Memory B cell (primary cell): ENCODE data around the gene SORCS2.

Source experiments
- ATAC-seq: fragments of 150-1000 bp; cut with Tn5 transposase; 2 replicates; pipeline ENCODE4 v1.10.0; 2021; ENCODE audit warnings: low read depth, mild to moderate bottlenecking, moderate library complexity
- DNase-seq, 2 donors: peaks; one replicate each; pipeline ENCODE4 v3.0.0; 2022; ENCODE audit warnings: low spot score in 2 of 2
- H3K27ac Mint-ChIP-seq: one replicate; pipeline ENCODE4 v1.8.0; 2022; ENCODE audit warnings: mild to moderate bottlenecking, moderate library complexity, mixed read lengths
- H3K27me3 Mint-ChIP-seq: one replicate; pipeline ENCODE4 v1.8.0; 2022; ENCODE audit warnings: mixed read lengths
- H3K36me3 Mint-ChIP-seq: one replicate; pipeline ENCODE4 v1.8.0; 2022; ENCODE audit warnings: mild to moderate bottlenecking, mixed read lengths
- H3K4me1 Mint-ChIP-seq: one replicate; pipeline ENCODE4 v1.8.0; 2022; ENCODE audit warnings: mixed read lengths
- H3K4me3 Mint-ChIP-seq: one replicate; pipeline ENCODE4 v1.8.0; 2022; ENCODE audit warnings: mild to moderate bottlenecking, moderate library complexity, mixed read lengths
- H3K9me3 Mint-ChIP-seq: one replicate; pipeline ENCODE4 v1.8.0; 2022; ENCODE audit warnings: mixed read lengths

The SORCS2 gene

DNA sequence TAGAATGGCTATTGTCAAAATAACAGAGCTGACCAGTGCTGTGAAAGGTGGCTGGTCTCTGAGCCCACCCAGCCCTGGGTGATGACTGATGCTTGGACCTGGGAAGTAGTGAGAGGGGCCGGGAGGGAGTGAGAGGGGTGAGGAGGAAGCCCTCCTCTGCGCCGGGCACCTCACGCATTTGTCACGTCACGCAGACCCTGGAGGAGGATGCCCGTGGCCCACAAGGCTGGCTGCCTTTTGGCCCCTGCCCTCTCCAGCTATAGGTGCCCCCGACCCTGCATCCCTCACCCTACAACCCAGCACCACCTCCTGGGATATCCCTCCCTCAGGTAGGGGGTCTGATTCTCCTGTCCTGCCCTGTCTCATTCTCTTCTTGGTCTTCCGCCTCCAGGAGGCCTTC is 539.9 kb downstream of the SORCS2 start:
- H3K4me1 Mint-ChIP-seq = no peaks in the 10 kb centered on the region
- ATAC-seq (no peak), DNase-seq (no peak)
- no peak overlapping the region for H3K27ac Mint-ChIP-seq
- H3K9me3 Mint-ChIP-seq = no peaks in the 10 kb centered on the region
- peaks cover 4% of the 10 kb centered on the region for H3K27me3 Mint-ChIP-seq
- H3K36me3 Mint-ChIP-seq = no peaks in the 10 kb centered on the region
- no peak overlapping the region for H3K4me3 Mint-ChIP-seq

DNA sequence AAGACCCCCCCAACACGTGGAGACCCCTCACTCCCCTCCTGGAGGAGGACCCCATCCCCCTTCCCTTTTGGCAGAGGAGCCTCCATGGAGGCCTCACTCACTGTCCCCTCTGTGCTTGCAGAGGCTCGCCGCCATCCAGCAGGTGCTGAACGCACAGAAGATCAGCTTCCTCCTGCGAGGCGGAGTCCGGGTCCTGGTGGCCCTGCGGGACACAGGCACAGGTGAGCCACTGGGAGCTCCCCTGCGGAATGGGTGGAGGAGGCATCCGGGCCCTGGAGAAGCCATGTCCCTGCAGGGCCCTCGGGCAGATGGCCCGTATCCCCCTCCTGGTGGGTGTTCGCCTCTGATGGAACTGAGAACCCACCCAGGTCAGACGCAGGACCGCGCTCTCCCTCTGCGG is 540.9 kb downstream of the SORCS2 start:
- ATAC-seq = no peak
- no peak for DNase-seq
- H3K27me3 Mint-ChIP-seq = peaks cover 4% of the 10 kb centered on the region
- H3K4me3 Mint-ChIP-seq = no peak overlapping the region
- H3K27ac Mint-ChIP-seq = no peak overlapping the region
- H3K9me3 Mint-ChIP-seq = no peaks in the 10 kb centered on the region
- H3K36me3 Mint-ChIP-seq = no peaks in the 10 kb centered on the region
- no peaks in the 10 kb centered on the region for H3K4me1 Mint-ChIP-seq

DNA sequence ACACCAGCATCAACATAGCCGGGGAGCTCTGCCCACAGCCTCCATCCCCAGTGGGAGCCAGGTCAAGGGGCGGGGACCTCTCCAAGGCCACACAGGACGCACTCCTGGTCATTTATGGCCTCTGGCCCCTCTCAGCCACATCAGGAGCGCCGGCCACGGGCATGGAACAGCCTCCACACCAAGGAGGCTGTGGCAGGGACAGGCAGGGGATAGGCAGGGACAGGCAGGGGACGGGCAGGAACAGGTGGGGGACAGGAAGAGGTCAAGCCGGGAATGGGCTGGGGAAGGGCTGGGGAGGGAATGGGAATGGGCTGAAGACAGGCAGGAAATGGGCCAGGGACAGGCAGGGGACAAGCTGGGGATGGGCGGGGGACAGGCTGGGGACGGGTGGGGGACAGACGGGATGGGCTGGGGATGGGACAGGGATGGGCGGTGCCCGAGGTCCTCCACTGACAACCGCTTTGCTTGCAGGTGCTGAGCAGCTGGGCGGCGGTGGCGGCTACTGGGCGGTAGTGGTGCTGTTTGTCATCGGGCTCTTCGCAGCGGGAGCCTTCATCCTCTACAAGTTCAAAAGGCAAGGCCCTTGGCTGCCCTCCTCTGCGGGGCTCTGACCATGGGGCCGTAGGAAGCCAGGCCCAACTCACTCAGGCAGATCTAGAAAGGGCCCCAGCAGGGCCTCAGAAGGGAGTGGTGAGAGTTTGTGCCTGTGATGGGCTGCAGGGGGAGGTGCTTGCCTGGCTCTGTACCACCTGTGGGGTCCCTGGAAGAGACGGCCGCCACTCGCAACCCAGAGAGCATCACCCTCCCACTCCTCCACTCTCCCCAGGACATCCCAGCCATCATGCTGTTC is 541.7 kb downstream of the SORCS2 start:
- H3K4me3 Mint-ChIP-seq = no peak overlapping the region
- DNase-seq = no peak
- no peak for ATAC-seq
- H3K27me3 Mint-ChIP-seq = peaks cover 2% of the 10 kb centered on the region
- H3K27ac Mint-ChIP-seq = no peak overlapping the region
- H3K4me1 Mint-ChIP-seq = no peaks in the 10 kb centered on the region
- no peaks in the 10 kb centered on the region for H3K36me3 Mint-ChIP-seq
- H3K9me3 Mint-ChIP-seq = no peaks in the 10 kb centered on the region

DNA sequence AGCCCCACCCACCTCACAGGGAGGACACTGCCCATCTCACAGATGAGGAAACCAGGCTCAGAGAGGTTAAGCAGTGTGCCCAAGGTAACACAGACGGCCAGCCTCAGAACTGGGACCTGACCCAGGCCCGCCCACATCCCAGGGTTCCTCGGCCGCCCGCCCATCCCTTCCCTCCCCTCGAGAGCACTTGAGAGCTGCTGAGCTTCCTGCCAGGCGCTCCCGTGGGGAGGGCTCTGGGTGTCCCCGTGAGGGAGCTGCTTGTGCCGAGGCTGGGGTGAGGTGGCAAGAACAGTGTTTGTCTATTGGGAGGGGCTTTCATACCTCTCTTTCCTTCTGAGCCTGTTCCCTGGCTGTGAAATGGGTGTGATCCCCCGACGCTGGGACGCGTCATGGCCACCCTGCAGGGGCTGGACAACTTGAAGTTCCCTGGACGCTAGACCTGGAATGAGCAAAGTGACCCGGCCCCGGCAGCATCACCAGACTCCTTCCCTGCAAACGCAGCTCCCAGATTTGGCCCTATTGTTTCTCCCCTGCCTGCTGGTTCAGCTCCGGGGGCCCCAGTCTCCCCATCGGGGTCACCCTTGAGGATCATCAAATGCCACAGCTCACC is 542.4 kb downstream of the SORCS2 start:
- no peaks in the 10 kb centered on the region for H3K4me1 Mint-ChIP-seq
- H3K36me3 Mint-ChIP-seq = no peaks in the 10 kb centered on the region
- no peak overlapping the region for H3K4me3 Mint-ChIP-seq
- no peak overlapping the region for H3K27ac Mint-ChIP-seq
- DNase-seq = no peak
- no peak for ATAC-seq
- H3K9me3 Mint-ChIP-seq = no peaks in the 10 kb centered on the region
- peaks cover 2% of the 10 kb centered on the region for H3K27me3 Mint-ChIP-seq

DNA sequence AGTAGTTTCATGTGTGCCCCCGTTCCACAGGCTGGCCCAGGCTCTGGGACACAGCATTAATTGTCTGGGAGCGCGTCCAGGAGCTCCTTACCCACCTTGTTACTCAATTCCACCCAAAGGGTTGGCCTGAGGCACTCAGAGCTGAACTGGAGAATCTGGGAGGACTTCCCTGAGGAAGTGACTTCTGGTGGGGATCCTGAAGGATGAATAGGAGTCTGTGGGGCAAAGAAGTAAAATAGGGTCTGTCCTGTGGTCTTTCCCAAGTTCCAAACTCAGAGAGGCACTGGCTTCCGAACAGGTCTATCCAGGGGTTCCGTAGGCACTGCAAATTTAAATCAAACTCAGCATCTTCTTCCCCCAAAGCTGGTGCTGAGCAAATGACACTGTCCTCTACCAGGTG is 543.1 kb downstream of the SORCS2 start:
- H3K9me3 Mint-ChIP-seq = no peaks in the 10 kb centered on the region
- H3K36me3 Mint-ChIP-seq = no peaks in the 10 kb centered on the region
- H3K4me1 Mint-ChIP-seq = no peaks in the 10 kb centered on the region
- H3K4me3 Mint-ChIP-seq = no peak overlapping the region
- DNase-seq = no peak
- no peak overlapping the region for H3K27ac Mint-ChIP-seq
- ATAC-seq = no peak
- H3K27me3 Mint-ChIP-seq = no peaks in the 10 kb centered on the region

DNA sequence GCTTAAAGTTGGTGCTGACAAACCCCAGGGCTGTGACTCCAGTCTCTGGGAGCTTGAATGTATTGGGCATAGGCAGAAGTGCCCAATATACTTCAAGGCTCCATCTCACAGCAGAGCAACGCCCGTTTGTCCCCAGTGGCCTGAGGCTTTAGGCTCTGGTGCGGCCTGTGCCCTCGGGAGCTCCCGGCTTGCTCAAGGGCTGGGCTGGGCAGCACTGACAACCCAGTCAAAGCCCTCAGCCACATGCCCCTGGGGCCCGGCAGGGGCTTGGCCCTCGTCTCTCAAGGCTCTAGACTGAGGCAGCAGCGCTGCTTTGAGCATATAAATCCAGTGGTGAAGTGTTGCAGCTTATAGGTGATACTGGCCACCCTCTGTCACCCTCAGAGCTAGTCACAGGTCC is 543.6 kb downstream of the SORCS2 start:
- Mint-ChIP-seq H3K9me3 (no peaks in the 10 kb centered on the region), H3K4me3 (no peak overlapping the region), H3K36me3 (no peaks in the 10 kb centered on the region), H3K4me1 (no peaks in the 10 kb centered on the region), H3K27me3 (no peaks in the 10 kb centered on the region), H3K27ac (no peak overlapping the region)
- ATAC-seq = no peak
- no peak for DNase-seq

DNA sequence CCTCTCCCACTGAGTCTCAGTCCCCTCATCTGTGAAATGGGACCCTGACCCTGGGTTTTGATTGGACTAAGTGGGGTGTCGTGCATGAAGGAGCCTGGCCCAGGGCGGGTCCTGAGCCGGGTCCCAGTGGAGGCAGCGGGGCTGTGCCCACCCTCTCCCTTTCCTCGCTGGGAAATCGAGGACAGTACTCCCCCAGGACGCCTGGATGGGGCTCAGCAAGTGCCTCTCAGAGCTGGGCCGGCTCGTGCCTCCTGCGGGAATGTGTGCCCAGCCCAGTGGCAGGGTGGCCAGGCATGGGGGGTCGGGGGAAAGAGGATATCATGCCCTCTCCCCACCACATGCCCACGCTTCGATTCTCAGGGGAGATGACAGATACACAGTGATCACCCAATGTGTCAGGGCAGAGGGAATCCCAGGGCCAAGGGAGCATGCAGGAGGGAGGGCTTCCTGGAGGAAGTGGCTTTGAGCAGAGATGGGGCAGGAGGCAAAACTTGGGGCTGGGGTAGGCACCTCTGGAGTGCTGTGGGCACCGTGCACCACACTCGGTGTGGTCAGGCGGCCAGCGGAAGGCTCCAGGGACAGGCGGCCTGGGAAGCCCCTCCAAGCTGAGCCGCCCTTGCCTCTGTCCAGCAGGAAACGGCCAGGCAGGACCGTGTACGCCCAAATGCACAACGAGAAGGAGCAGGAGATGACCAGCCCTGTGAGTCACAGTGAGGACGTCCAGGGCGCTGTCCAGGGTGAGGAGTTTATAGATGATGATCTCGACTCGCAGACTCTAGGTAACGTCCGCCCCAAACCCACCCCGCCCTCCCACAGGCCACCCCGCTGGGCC is 544.3 kb downstream of the SORCS2 start:
- Mint-ChIP-seq H3K36me3 (no peaks in the 10 kb centered on the region), H3K27me3 (no peaks in the 10 kb centered on the region), H3K27ac (no peak overlapping the region), H3K9me3 (no peaks in the 10 kb centered on the region), H3K4me3 (no peak overlapping the region), H3K4me1 (no peaks in the 10 kb centered on the region)
- ATAC-seq (no peak), DNase-seq (no peak)

DNA sequence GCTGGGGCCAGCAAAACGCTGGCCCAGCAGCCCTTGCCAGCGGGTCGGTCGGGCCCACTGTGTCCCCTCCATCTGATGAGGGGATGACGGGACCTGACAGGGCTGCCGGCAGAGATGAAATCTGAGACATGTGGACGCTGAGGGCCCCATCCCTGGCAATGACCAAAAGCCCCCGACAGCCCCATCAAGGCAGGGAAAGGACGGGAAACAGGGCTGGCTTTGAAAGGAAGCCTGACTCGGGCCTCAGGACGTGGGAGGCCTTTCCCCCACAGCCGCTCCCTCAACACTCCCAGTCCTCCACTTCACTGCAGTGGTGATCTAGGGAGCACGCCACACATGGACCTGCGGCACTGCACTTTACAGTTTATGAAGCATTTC is 544.9 kb downstream of the SORCS2 start:
- no peaks in the 10 kb centered on the region for H3K27me3 Mint-ChIP-seq
- DNase-seq = no peak
- ATAC-seq = no peak
- H3K9me3 Mint-ChIP-seq = no peaks in the 10 kb centered on the region
- H3K27ac Mint-ChIP-seq = no peak overlapping the region
- H3K4me3 Mint-ChIP-seq = no peak overlapping the region
- H3K4me1 Mint-ChIP-seq = no peaks in the 10 kb centered on the region
- no peaks in the 10 kb centered on the region for H3K36me3 Mint-ChIP-seq

DNA sequence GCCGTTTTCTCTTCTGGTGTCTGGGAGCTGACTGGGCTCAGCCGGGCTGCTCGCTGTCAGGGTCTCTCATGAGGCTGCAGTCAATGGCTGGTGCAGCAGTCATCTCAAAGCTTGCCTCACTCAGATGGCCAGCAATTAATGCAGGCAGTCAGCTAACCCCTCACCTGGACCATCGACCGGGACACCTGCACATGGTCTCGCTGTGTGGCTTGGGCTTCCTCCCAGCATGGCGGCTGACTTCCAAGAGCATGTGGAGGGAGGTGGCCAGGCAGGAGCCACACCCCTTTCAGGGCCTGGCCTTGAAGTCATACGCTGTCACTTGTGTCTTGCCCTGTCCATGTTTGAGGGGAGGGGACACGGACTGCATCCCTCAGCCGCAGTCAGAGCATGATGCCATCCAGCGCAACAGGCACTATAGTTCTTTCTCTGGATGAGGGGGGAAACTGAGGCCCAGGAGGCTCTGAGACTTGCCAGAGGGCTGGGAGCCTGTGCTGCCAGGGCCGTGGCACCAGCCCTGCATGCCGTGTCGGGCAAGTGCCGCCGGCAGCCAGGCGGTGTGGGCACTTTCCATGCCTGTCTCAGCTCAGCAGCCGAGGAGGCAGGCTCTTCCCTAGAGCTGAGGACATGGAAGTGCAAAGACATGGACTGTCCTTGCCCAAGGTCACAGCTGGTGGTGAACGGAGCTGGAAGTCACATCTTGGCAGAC is 545.6 kb downstream of the SORCS2 start:
- ATAC-seq (no peak), DNase-seq (no peak)
- H3K27ac Mint-ChIP-seq = no peak overlapping the region
- H3K9me3 Mint-ChIP-seq = no peaks in the 10 kb centered on the region
- no peak overlapping the region for H3K4me3 Mint-ChIP-seq
- H3K27me3 Mint-ChIP-seq = no peaks in the 10 kb centered on the region
- H3K36me3 Mint-ChIP-seq = no peaks in the 10 kb centered on the region
- H3K4me1 Mint-ChIP-seq = no peaks in the 10 kb centered on the region

DNA sequence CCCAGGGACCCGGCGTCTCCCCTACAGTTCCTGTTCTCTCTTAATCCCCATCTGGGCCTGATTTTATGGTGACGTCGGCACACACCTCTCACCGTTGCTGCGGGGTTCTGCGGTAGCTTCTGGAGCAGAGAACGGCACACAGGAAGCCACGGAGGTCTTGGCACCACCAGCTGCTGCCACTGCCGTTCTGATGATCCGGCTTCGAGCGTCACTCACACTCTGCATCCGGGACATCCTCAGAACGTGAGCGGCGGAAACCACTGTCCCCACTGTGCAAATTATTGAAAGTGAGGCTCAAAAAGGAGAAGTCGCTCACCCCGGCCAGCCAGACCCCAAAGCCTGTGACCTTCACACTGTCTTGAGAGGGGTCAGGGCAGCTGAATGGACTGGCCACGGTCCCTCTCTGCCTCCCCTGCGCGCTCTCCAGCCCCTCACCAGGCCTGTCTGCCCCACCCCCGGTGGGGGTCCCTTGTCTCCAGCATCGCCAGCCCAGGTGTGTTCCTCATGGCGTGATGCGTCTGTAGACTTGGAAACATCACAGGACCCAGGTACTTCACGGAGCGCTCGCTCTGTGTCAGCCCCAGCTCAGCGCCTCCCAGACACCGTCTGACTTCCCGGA is 546.2 kb downstream of the SORCS2 start:
- no peaks in the 10 kb centered on the region for H3K9me3 Mint-ChIP-seq
- H3K27ac Mint-ChIP-seq = no peak overlapping the region
- H3K36me3 Mint-ChIP-seq = no peaks in the 10 kb centered on the region
- no peak for DNase-seq
- H3K4me3 Mint-ChIP-seq = no peak overlapping the region
- H3K4me1 Mint-ChIP-seq = no peaks in the 10 kb centered on the region
- H3K27me3 Mint-ChIP-seq = no peaks in the 10 kb centered on the region
- ATAC-seq = no peak

DNA sequence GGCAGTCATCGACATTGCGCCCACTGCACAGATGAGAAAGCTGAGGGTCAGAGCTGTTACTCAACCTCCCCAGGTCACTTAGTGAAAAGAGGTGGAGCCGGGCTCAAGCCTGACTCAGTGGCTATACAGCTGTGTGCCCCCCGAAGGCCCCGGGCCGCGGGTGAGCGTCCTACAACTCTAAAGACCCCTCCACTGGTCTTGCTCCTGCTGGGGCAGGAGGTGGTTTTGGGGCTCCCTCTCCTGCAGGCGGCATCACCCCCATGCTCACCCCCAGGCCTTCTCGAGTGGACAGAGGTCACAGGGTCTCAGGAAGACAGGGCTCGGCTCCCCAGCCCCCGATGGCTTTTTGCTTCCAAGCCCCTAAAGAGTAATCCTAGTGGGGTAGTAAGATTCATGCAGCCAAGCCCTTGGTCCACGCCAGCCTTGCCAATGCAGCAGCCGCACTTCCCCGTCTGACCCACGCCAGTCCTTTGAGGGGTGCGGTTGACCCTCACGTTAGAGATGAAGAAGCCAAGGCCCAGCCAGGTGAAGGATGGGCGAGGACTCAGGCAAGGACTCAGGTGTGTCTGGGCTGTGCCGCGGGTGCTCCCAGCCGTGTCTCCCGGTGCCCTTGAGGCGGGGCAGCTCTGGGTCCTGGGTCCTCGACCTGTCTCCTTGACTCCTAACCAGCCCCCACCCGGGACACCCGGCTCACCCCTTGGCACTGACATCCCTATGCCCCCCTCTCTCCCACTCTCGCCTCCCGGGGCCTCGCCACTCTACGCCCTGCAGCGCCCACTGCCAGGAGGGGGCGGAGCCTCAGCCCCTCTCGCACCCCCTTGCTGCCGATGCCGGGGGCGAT is 547.0 kb downstream of the SORCS2 start:
- H3K9me3 Mint-ChIP-seq = no peaks in the 10 kb centered on the region
- no peaks in the 10 kb centered on the region for H3K4me1 Mint-ChIP-seq
- DNase-seq (no peak), ATAC-seq (no peak)
- H3K4me3 Mint-ChIP-seq = no peak overlapping the region
- H3K27me3 Mint-ChIP-seq = peaks cover 2% of the 10 kb centered on the region
- H3K36me3 Mint-ChIP-seq = no peaks in the 10 kb centered on the region
- no peak overlapping the region for H3K27ac Mint-ChIP-seq

DNA sequence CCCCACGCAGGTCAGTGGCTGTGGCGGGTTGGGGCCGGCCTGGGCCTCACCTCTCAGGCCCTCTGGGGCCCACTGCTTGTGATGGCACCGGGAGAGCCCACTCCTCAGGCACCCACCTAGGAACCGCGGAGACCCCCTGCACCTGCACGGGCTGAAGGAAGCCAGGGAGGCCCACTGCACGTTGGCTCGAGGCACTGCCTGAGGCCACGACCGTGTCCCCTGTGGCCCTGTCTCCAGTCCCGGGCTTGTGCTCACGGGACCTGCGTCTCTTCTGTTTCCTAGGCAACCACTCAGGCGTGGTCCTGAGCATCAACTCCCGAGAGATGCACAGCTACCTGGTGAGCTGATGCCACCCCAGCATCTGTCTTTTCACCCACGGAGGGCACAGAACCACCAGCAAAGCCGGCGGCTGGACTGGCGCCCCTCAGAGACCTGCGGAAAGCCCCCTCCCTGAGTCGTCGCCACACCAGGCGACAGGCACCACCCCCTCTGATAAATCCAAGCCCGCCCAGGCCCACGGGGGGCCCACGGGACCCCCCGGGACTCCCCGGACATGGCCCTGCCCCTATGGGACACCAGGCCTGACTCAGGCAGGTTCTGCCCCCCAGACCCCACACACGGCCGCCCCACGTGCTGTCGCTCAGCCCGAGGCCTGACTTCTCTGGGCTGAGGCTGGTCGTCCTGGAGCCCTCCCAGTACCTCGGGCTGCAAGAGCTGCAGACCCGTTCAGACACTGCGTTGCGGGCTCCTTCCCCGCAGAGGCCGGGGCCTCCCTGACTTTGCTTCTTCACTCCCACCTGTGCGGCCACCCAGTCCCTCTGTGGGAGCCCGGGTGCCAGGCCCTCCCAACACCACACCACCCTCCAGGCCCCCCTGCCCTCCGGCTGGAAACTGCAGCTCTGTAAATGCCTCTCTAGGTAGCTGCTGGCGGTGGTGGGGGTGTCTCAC is 547.9 kb downstream of the SORCS2 start:
- ATAC-seq = no peak

More for the DNA sequence above, 547.9 kb downstream of the SORCS2 start:
- Mint-ChIP-seq H3K27ac (no peak overlapping the region), H3K4me3 (no peak overlapping the region), H3K27me3 (peaks cover 2% of the 10 kb centered on the region), H3K36me3 (no peaks in the 10 kb centered on the region), H3K4me1 (no peaks in the 10 kb centered on the region), H3K9me3 (no peaks in the 10 kb centered on the region)
- DNase-seq = no peak
